GM23338 (cell line): ENCODE results near the gene ZNF275. TPM values are rescaled to one million over a fixed set of nuclear protein-coding genes. Genes with fewer than 3 reads are reported as not detected.
"Not testable (repeated sequence)": the region's sequence is repeated elsewhere in the genome, so short reads cannot be mapped to it uniquely, and the experiment has no call there.

Source experiments
- ATAC-seq: fragments of 200-7000 bp; cut with Tn5 transposase; 3 replicates; pipeline ENCODE4 v1.9.1; 2020
- DNase-seq: peaks from one replicate; pipeline ENCODE4 v3.0.0-alpha.2; 2015; ENCODE audit warnings: low spot score
- H2AFZ ChIP-seq: fragments of 200-600 bp; sonication (generic); 2 replicates; pipeline ENCODE4 v1.8.0; 2016; ENCODE audit warnings: antibody characterized with exemption, mild to moderate bottlenecking, moderate library complexity
- H3F3A ChIP-seq: fragments of 200-600 bp; sonication (generic); replicated peaks from 2 replicates; pipeline ENCODE4 v1.8.0; 2017; ENCODE audit warnings: antibody characterized with exemption, mixed run types, low read depth
- H3K27ac ChIP-seq: fragments of 200-600 bp; sonication (generic); 2 replicates; pipeline ENCODE4 v1.6.1; 2016; ENCODE audit warnings: low read depth
- H3K27me3 ChIP-seq: fragments of 200-600 bp; sonication (generic); 2 replicates; pipeline ENCODE4 v1.8.0; 2016; ENCODE audit warnings: mild to moderate bottlenecking, mixed run types, moderate library complexity; ENCODE audit not compliant: insufficient read depth
- H3K36me3 ChIP-seq: fragments of 200-600 bp; sonication (generic); 2 replicates; pipeline ENCODE4 v1.8.0; 2016; ENCODE audit warnings: mild to moderate bottlenecking; ENCODE audit not compliant: insufficient read depth
- H3K4me1 ChIP-seq: fragments of 200-600 bp; sonication (generic); 2 replicates; pipeline ENCODE4 v1.8.0; 2016; ENCODE audit warnings: mild to moderate bottlenecking, moderate library complexity; ENCODE audit not compliant: insufficient read depth
- H3K4me2 ChIP-seq: fragments of 200-600 bp; sonication (generic); 2 replicates; pipeline ENCODE4 v1.7.1; 2017; ENCODE audit warnings: mixed run types
- H3K4me3 ChIP-seq: fragments of 200-600 bp; sonication (generic); 2 replicates; pipeline ENCODE4 v1.6.1; 2016; ENCODE audit warnings: mixed run types
- H3K79me2 ChIP-seq: fragments of 200-600 bp; sonication (generic); replicated peaks from 2 replicates; pipeline ENCODE4 v1.8.0; 2017; ENCODE audit warnings: mild to moderate bottlenecking; ENCODE audit not compliant: insufficient read depth
- H3K9me2 ChIP-seq: fragments of 200-600 bp; sonication (generic); 2 replicates; pipeline ENCODE4 v1.8.0; 2017; ENCODE audit not compliant: insufficient read depth
- H4K20me1 ChIP-seq: fragments of 200-600 bp; sonication (generic); replicated peaks from 2 replicates; pipeline ENCODE4 v1.8.0; 2017; ENCODE audit warnings: mild to moderate bottlenecking; ENCODE audit not compliant: insufficient read depth
- H3K27ac Mint-ChIP-seq: 2 replicates; pipeline ENCODE4 v1.8.0; 2020; ENCODE audit warnings: inconsistent platforms, mild to moderate bottlenecking, moderate library complexity, mixed read lengths
- H3K27me3 Mint-ChIP-seq: 3 replicates; pipeline ENCODE4 v1.8.0; 2022; ENCODE audit warnings: low read depth, mild to moderate bottlenecking, moderate library complexity, mixed read lengths, inconsistent platforms; ENCODE audit not compliant: insufficient read depth, poor library complexity
- H3K36me3 Mint-ChIP-seq: 3 replicates; pipeline ENCODE4 v1.8.0; 2021; ENCODE audit warnings: low read depth, mild to moderate bottlenecking, inconsistent platforms, moderate library complexity, mixed read lengths
- H3K4me1 Mint-ChIP-seq: 3 replicates; pipeline ENCODE4 v1.8.0; 2020; ENCODE audit warnings: mild to moderate bottlenecking, inconsistent platforms, mixed read lengths
- H3K4me3 Mint-ChIP-seq: 3 replicates; pipeline ENCODE4 v1.8.0; 2021; ENCODE audit warnings: moderate library complexity, mild to moderate bottlenecking, inconsistent platforms, mixed read lengths
- H3K9me3 Mint-ChIP-seq: 3 replicates; pipeline ENCODE4 v1.8.0; 2020; ENCODE audit warnings: moderate library complexity, mild to moderate bottlenecking, inconsistent platforms, mixed read lengths
- CTCF ChIP-seq, 2 experiments: fragments of 200-600 bp in 1 of 2; sonication (generic) in 1 of 2; conservative IDR thresholded peaks; 2 replicates each; pipeline versions ENCODE4 v1.5.1 to v1.6.1; 2016 to 2017; ENCODE audit warnings: antibody characterized with exemption in 2 of 2, low read depth in 2 of 2, mild to moderate bottlenecking in 2 of 2, moderate library complexity in 1 of 2
- EZH2 ChIP-seq: fragments of 200-600 bp; sonication (generic); IDR thresholded peaks from one replicate; pipeline ENCODE4 v1.8.0; 2017; ENCODE audit warnings: antibody characterized with exemption, mild to moderate bottlenecking, low read depth; ENCODE audit not compliant: unreplicated experiment
- EZH2phosphoT487 ChIP-seq: fragments of 200-600 bp; sonication (generic); IDR thresholded peaks from one replicate; pipeline ENCODE4 v1.8.1; 2018; ENCODE audit warnings: antibody characterized with exemption; ENCODE audit not compliant: unreplicated experiment
- JUNB ChIP-seq: IDR thresholded peaks from one replicate; pipeline ENCODE4 v1.6.1; 2016; ENCODE audit warnings: antibody characterized with exemption; ENCODE audit not compliant: unreplicated experiment
- NANOG ChIP-seq: IDR thresholded peaks from 2 replicates; pipeline ENCODE4 v1.6.1; 2016; ENCODE audit warnings: antibody characterized with exemption, borderline replicate concordance
- POLR2AphosphoS5 ChIP-seq: IDR thresholded peaks from 2 replicates; pipeline ENCODE4 v1.6.1; 2016; ENCODE audit warnings: antibody characterized with exemption, low read depth
- REST ChIP-seq: IDR thresholded peaks from one replicate; pipeline ENCODE4 v1.6.1; 2018; ENCODE audit warnings: antibody characterized with exemption; ENCODE audit not compliant: unreplicated experiment
- ZNF114 ChIP-seq: fragments of 250-450 bp; sonication (Bioruptor Pico); IDR thresholded peaks from 2 replicates; pipeline ENCODE4 v1.5.0; 2020; ENCODE audit warnings: mild to moderate bottlenecking, moderate library complexity
- ZNF331 ChIP-seq: fragments of 250-450 bp; sonication (Bioruptor Pico); IDR thresholded peaks from 2 replicates; pipeline ENCODE4 v1.5.0; 2020; ENCODE audit warnings: low read depth, mild to moderate bottlenecking, moderate library complexity
- ZNF462 ChIP-seq: fragments of 250-450 bp; sonication (Bioruptor Pico); IDR thresholded peaks from 2 replicates; pipeline ENCODE4 v1.5.0; 2020; ENCODE audit warnings: mild to moderate bottlenecking, moderate library complexity
- polyA plus RNA-seq: library from polyadenylated mRNA; unstranded; fragments of >200 nt; fragmentation: Nextera tagmentation; extraction: Ambion mirVana; gene quantifications from 2 replicates; pipeline ENCODE4 v1.2.1, GENCODE V29; 2016
- total RNA-seq: library from RNA; depleted of rRNA; stranded (reverse); fragments of >200 nt; shearing (Covaris generic); gene quantifications from 2 replicates; pipeline ENCODE4 v1.2.3, GENCODE V29; 2014
- TF ChIP-seq, protein P1 (sequence below): IDR thresholded peaks from 2 replicates; pipeline ENCODE4 v1.6.1; 2016; ENCODE audit warnings: antibody characterized with exemption

ZNF275 gene
- total and polyA plus RNA-seq, 2 experiments from 2014 or later: 3.2 to 12.3 TPM

DNA sequence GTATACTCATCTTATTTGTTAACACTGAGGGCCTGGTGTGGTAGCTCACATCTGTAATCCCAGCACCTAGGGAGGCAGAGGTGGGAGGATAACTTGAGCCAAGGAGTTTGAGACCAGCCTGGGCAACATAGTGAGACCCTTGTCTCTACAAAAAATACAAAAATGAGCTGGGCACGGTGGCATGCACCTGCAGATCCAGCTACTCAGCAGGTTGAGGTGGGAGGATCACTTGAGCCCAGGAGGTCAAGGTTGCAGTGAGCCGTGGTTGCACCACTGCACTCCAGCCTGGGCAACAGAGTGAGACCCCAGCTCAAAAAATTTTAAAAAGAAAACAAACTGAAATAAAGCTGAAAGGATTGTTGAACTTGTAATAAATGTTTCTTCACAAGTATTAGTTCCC lies 51.0 kb downstream of the ZNF275 start:
- not testable (repeated sequence) for H3K27ac Mint-ChIP-seq, H3K27me3 Mint-ChIP-seq, H3K4me1 ChIP-seq, H3K9me3 Mint-ChIP-seq, H3K79me2 ChIP-seq, H3K4me3 ChIP-seq, H2AFZ ChIP-seq, H4K20me1 ChIP-seq, H3K9me2 ChIP-seq, H3K36me3 ChIP-seq, H3F3A ChIP-seq, H3K36me3 Mint-ChIP-seq, H3K4me3 Mint-ChIP-seq, DNase-seq, H3K27ac ChIP-seq, H3K27me3 ChIP-seq, H3K4me1 Mint-ChIP-seq, H3K4me2 ChIP-seq, ATAC-seq

DNA sequence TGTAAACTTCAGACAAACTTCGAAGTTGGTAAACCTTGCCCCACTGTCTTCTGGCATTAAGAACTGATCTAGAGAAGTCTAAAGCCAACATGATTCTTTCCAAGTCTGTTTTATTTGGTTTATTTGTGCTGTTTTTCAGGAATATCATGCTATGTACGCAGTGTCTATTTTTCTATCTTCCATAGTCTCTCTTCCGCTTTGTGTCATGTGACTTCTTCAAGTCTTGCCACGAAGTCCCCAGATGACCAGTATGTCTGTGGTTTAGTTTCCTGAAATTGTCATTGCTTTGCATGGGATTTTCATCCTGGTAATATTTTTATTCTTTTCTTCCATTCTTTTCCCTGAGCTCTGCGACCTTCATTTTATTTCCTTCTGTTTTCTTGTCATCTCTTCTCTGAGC lies 52.1 kb downstream of the ZNF275 start:
- DNase-seq (no peak), ATAC-seq (no peak)
- Mint-ChIP-seq H3K9me3 (no peaks in the 10 kb centered on the region), H3K4me3 (no peak overlapping the region), H3K4me1 (no peaks in the 10 kb centered on the region), H3K27ac (no peak overlapping the region), H3K36me3 (no peaks in the 10 kb centered on the region), H3K27me3 (no peaks in the 10 kb centered on the region)
- no peaks in the 10 kb centered on the region for H4K20me1 ChIP-seq
- H3K4me1 ChIP-seq: no peaks in the 10 kb centered on the region
- no peaks in the 10 kb centered on the region for H3K36me3 ChIP-seq
- H3K9me2 ChIP-seq: no peaks in the 10 kb centered on the region
- no peak overlapping the region for H2AFZ ChIP-seq
- no peak overlapping the region for H3K4me3 ChIP-seq
- no peaks in the 10 kb centered on the region for H3K79me2 ChIP-seq
- H3K4me2 ChIP-seq: no peak overlapping the region
- no peak overlapping the region for H3K27ac ChIP-seq
- H3K27me3 ChIP-seq: no peaks in the 10 kb centered on the region
- H3F3A ChIP-seq: no peaks in the 10 kb centered on the region
- no peak for TF ChIP-seq JUNB
- no peak for TF ChIP-seq NANOG
- TF ChIP-seq REST: no peak
- no peak for TF ChIP-seq EZH2
- TF ChIP-seq ZNF331 (CRISPR knock-in tag): no peak
- TF ChIP-seq EZH2phosphoT487: no peak
- TF ChIP-seq ZNF462: no peak
- TF ChIP-seq ZNF114 (CRISPR knock-in tag): no peak
- TF ChIP-seq CTCF (conservative IDR thresholded peaks at IDR 0.05; ENCODE audit: low read depth in 2 of 2): no peak
- TF ChIP-seq, protein P1, sequence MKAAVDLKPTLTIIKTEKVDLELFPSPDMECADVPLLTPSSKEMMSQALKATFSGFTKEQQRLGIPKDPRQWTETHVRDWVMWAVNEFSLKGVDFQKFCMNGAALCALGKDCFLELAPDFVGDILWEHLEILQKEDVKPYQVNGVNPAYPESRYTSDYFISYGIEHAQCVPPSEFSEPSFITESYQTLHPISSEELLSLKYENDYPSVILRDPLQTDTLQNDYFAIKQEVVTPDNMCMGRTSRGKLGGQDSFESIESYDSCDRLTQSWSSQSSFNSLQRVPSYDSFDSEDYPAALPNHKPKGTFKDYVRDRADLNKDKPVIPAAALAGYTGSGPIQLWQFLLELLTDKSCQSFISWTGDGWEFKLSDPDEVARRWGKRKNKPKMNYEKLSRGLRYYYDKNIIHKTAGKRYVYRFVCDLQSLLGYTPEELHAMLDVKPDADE: no peak
- TF ChIP-seq POLR2AphosphoS5: no peak
